GM12873 (cell line): ENCODE measurements around the gene TRNP1.

Source experiments
- TF ChIP-seq, protein P1 (sequence below): IDR thresholded peaks from 2 replicates; pipeline ENCODE4 v1.5.1; 2012; ENCODE audit warnings: low read depth, mild to moderate bottlenecking, moderate library complexity, low read length, control low read depth; ENCODE audit not compliant: insufficient read depth; ENCODE audit errors: missing control alignments

The TRNP1 gene

DNA sequence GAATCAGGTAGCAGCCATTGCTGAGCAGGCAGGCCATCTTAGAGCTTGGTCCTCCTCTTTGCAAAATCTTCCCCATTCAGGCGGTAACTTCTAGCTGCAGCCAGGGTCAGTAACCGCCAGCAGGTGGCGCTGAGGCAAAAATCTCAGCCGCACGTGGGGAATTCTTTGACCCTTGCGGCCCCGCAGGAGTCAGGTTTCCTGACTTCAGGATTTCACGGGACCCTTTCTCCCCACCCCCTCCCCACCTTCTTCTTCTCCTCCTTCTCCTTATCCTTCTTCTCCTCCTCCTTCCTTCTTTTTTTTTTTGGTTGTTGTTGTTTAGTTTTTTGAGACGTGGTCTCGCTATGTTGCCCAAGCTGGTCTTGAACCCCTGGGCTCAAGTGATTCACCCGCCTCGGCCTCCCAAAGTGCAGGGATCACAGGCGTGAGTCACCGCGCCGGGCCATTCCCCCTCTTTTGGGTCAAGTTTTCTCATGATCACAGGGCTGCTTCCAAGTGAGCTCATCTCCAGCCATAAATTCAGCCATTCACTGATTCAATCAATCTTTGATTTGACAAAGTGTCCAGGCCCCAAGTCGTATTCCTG is 52.6 kb downstream of the TRNP1 start:
- TF ChIP-seq, protein P1, sequence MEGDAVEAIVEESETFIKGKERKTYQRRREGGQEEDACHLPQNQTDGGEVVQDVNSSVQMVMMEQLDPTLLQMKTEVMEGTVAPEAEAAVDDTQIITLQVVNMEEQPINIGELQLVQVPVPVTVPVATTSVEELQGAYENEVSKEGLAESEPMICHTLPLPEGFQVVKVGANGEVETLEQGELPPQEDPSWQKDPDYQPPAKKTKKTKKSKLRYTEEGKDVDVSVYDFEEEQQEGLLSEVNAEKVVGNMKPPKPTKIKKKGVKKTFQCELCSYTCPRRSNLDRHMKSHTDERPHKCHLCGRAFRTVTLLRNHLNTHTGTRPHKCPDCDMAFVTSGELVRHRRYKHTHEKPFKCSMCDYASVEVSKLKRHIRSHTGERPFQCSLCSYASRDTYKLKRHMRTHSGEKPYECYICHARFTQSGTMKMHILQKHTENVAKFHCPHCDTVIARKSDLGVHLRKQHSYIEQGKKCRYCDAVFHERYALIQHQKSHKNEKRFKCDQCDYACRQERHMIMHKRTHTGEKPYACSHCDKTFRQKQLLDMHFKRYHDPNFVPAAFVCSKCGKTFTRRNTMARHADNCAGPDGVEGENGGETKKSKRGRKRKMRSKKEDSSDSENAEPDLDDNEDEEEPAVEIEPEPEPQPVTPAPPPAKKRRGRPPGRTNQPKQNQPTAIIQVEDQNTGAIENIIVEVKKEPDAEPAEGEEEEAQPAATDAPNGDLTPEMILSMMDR, result peak; percentile 94

DNA sequence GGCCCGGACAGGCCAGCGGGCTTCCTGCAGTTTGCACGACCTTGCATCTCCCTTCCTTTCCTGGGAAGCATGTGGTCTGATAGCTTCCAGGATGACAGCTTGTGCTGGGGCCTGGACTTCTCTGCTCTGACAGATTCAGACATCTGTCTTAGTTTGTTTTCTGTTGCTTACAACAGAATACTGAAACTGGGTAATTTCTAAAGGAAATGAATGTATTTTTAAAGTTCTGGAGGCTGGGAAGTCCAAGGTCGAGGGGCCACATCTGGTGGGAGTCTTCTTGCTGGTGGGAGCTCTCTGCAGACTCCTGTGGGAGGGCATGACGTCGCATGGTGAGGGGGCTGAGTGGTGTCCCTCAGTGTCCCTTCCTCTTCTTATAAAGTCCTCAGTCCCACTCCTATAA is 54.4 kb downstream of the TRNP1 start:
- TF ChIP-seq, protein P1, result no peak

DNA sequence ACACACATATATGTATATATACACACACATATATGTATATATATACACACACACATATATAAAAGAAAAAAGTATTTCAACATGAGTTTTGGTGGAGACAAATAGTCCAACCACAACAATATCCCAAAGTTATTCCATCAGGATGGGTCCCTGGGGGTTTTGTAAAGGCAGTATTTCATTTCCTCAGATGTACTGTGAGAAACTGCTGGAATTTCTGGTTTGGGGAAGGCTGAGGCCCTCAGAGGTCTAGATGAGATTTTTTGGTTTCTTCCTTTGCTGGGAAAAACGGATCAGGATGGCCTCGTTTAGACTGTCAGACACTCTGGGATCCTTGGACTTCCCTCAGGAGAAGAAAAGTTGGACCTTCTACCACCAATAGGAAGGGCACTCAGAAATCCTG is 55.6 kb downstream of the TRNP1 start:
- TF ChIP-seq, protein P1, result no peak

DNA sequence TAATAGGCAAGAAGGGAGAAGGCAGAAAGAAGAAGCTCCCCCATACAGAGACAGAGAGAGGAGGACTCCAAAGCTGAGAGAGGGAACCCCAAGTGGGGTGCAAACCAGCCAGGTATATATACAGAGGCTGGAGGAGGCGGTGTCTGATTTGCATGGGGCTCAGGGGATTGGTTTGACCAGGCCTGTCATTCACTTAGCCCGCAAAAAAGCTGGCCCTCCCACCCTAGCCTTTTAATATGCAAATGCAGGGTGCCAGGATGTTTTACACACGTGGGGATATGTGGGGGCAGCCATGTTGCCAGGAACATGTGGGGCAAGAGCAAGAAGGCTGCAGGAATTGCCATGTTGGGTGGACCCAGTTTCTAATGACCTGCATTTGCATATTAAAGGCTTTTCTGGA is 56.1 kb downstream of the TRNP1 start:
- TF ChIP-seq, protein P1, result no peak
